NCI-H2081 (cell line): ENCODE data around the gene CEP63.

Experiments used
- DNase-seq, 2 experiments: peaks; one replicate each; lab custom pipeline; 2025; lab: John Stamatoyannopoulos, UW

Gene CEP63

DNA sequence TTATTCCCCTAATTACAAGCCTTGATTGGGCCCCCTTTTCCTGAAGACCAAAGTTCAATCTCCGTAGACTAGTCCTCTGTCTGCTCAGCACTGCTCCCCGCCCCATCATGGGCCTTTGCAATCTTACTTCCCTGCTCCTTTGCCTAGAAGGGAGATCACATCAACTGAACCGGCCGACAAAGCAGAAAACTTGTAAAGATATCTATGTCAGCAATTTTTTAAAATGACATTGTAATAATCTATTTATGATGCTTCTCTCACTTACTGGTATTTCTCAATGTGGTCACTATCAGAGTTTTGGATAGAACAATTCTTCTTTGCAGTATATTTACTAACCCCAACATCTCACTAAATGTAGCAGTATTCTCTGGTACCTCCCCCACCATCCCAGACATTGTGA, 17.3 kb upstream of the CEP63 start:
- no peak for DNase-seq

DNA sequence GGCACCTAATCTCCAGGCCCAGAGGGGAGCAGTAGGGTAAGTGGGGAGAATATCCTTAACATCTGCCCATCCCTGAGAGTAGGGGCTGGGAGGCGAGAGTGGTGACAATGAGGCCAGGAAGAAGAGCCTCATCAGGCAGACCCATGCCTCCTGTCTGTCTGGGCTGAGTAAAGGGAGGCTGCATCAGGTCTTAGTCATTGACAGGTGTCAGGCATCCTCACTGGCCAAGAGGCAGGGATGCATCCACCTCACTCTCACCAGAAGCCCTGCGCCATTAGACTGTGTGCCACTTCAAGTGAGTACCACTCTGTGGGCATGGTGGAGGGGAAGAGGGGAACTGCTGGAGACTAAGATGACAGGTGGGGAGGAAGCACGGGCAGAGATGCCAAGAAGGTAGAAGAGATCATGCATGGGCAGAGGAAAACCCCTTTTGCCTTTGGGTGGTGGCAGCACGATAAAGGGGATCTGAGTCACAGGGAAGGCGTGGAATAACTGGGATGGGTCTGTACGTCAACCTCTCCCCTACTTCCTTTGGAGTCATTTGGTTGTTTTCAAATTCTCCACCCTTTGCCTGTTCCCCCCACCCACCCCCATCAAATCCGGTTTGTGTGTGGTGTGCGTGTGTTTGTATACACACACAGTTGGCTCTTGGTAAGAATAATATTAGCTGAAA, 14.2 kb upstream of the CEP63 start:
- no peak for DNase-seq

DNA sequence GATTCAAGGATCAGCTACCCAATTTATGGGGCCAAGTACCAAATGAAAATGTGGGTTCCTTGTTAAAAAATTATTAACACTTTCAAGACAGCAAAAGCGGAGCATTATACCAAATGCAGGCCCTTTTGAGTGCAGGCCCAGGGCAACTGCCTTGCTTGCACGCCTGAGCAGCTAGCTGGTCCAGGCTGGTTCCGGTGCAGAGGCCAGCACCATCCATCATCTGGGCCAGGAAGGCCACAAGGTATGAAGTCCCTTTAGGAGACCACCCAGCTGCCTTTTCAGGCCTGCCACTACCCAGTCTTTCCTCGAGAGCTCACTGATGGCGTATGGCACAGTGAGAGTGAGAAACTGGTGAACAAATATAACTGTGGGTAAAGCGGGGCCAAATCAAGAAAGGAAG, 13.0 kb upstream of the CEP63 start:
- DNase-seq, result no peak

DNA sequence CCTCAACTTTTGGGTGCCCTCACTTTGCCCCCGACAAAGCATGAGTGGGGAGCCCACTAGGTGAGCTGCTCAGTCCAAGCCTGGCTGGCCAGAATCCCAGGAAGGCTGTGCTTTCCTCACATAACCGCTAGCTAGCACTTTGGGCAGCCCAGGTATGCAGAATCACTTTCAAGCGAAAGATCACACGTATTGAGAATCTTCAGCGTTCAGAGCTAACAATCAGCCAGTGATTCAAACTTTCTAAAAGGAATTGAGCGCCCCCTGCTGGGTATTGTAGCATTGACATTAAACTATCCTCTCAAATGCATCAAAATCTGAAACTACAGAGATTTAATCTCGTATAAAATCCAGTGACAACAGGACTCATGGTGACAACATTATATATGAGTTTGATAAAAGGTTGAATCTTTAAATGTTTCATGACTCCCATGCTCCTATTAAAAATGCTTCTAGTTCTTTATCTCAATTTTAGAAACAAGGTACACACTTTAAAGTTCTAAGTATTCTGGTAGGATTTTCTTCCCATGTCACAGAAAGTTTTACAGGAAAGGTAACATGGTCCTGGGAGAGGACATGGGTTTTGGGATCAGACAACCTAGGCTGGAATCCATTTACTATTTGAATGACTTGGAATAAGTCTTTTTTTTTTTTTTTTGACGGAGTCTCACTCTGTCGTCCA, 11.8 kb upstream of the CEP63 start:
- DNase-seq, result peak; percentile 78 to 85

DNA sequence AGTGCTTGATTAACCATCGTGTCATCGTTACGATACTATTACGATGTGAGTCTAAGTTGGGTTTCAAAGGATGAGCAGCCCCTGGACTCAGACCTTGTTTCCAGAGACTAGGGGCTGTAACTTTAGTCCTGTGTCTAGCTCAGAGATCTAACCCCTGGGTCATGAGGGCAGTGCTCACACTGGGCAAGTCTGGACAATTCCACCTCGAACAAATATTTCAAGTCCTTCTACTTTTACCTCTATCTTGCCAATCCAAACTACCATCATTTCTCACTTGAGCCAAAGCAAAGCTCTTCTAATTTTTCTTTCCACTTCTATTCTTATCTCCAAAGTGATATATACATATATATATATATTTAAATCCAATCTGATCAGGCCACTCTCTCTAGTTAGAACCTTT, 10.9 kb upstream of the CEP63 start:
- no peak for DNase-seq

DNA sequence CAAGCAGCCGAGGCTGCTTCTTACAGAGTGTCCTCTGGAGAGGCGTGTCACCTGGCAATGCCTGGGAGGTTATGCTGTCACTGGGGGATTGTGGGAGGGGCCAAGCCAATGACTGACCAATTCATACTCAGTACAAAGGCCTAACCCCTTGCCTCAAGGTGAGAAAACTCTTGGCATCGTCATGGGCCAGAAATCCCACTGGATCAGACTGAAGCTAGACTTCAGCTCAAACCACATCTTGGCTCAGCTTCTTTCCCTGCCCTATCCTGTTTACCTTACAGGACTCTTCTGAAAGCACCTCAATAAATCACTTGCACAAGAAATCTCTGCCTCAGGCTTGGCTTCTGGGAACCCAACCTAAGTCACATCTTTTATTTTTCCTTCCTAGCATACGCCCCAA, 9.6 kb upstream of the CEP63 start:
- no peak for DNase-seq

DNA sequence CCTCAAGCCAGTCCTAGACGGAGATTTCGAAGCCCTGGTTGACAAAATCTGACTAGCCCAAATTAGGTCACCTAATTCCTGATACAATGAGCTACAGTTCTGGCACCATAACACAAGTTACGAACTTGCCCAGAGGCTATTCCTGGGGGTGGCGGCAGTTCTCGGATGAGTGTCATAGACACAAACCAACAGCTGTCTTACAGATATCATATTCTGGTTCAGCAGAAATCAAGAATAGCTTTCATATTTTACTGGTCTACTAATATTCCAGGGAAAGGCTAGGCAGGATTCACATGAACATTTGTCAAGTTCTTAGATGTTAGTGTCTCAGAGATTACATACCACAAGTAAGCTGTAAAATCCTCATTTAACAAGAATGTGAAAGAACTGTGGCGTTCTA, 8.9 kb upstream of the CEP63 start:
- no peak for DNase-seq

DNA sequence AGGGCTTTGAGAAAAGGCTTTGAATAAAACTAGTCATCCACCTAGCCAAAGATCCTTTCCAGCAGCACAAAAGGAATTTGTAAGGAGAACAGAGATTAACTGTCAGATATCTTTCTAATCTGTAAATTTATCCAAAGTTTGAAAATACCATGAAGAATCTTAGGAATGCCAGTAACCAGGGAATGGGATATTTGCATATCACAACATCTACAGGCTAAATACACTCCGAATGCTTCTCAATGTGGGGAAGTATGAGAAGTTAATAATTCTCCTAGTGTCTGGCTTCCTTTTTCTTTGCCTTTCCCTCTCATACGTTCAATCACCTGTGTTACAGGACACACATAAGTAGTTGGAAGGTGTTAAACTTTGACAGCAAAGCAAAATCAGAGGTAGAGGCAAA, 7.9 kb upstream of the CEP63 start:
- DNase-seq, result no peak

DNA sequence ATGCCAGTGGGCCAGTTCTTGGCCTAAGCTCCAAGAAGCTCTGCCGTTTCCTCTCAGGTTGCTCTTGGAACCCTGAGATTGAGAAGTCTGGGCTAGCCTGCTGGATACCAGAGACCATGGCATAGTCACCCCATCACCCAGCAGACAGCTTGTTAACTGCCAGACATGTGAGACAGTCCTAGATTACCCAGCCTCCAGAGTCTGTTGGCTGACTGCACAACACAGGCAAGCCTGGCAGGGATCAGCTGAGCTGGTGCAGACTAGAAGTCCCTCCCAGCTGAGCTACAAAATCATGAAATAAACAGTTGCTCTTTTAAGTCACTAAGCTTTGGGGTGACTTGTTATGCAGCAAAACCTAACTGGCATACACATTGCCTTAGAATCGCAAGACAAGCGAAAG, 5.3 kb upstream of the CEP63 start:
- no peak for DNase-seq

DNA sequence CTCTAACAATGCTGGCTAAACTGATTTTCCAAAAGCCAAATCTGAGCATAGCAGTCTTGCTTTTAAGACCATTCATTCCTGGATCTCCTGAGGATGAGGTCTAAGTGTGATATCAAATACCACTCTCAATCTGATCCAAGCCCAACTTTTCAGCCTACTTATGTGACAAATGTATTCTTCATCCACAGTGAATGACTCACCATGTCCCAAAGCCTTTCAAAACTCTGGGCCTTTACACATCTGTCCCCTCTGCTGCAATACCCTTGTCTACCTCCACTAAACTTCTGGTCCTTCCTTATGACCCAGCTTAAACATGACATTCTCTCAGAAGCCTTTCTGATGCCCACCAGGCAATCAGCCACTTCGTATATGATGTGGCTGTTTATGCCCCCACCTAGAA, 4.7 kb upstream of the CEP63 start:
- no peak for DNase-seq

DNA sequence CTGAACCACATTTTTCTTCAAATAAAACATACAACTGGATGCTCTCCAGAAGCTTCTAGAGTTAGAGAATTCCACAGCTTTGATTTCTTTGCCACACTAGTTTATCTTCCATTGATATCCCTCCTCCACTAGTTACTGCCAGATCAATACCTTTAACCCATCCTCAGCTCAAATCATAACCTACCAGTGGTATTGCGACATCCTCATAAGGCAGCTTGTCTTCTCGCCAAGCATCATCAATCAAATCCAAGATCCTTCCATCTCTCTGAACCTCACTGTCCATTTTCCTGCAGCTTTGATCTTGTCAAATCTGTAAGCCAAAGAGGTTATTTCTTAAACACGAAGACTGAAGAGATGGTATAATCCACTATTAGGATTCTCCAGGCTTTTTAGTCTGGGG, 3.2 kb upstream of the CEP63 start:
- no peak for DNase-seq

DNA sequence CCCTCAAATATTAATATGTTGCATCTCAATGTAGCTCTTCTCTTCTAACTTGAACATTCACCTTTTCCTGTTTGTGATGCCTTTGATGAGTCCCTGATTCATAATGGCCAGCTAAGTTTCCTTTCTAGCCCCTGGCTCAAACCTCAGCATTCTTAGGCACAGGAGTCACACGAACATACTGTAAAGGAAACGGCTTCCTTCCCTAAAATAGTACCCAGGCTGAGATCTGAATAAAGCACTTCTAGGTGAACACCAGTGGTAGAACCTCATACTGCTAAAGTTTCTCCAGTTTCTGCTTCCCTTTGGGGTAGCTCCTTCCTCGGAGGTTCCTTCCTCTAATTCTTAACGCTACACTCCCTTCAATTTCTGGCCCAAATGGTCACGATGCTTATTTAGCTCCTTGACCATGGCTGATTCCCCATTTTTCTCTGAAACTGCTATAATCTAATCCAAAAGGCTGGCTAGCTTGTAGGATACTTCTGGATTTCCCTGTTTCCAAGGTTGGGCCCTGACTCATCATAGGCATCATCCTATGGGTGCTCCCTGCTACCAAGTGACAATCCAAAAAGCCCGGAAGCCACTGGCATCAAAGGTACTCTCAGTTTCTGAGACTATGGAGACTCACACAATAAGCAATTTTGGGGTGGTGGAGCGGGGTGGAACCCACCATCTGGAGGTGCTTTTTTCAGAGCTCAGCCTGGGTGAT, 2.5 kb upstream of the CEP63 start:
- DNase-seq, result no peak

DNA sequence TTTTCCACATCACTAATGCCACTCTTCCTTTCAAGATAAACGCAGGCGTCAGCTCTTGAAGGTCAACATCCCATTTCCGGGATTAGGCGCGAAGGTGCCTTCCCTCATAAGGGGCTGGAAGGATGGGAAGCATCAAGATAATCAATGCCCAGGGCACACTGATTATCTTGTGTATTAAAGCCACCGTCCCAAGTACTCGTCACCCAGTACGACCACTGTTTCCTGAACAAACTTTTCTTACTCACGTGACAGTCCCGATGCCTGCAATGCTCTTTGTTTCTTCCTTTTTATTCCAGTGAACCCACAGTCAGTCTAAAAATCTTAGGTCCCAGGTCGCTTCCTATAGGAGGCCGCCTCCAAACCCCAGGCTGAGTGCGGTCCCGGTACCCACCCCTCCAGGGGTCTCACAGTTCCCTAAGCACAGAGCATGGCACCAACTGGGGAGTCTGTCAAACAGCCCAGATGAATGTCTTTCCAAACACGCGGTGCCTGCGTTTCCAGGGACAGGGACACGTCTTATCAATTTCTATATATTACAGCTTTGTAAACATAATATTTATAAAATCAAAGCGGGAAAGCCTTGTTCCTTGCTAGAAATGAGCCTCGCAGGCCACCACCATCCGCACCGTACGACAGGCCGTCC, 661 bp upstream of the CEP63 start:
- peak; percentile 42 to 68 for DNase-seq

DNA sequence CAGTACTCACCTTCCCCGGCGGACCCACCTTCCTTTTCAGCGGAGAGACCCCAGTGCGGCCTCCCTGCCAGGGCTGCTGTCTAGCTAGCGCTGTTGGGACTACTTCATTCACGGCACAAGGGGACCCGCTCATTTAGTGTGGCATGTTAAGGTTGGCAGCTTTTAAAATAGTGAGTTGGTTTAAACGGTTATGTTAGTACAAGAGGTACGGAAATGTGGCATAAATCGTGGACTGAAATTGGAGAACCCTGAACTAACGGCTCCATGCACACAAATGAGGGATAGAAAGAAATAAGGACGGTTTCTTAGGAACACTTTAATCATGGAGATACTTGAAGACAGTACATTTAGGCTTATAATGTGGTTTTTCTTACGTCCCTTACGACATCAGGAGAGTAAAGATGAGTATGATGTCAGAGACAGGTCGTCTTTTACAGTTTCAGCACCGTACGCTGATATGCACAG, 752 bp downstream of the CEP63 start:
- DNase-seq, result peak; percentile 54 to 69

DNA sequence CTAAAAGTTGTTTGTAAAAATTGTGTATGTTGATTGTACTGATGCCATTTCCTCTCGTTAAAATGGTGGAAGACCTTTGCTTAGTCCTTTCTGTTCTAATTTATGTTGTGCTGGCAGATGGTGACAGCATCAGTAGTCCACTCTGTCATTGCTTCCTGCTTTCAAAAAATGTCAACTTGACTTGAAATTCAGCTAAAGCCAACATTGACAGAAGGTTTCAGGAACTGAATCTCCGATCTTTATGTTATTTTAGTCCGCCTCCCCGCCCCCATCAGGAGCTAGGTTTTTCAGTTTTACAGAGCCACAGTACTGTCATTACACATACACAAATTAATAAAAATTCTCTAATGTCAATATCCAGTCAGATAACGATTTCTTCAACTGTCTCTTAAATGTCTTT, 1.5 kb downstream of the CEP63 start:
- peak in 1 of 2 experiments; percentile 52 for DNase-seq

DNA sequence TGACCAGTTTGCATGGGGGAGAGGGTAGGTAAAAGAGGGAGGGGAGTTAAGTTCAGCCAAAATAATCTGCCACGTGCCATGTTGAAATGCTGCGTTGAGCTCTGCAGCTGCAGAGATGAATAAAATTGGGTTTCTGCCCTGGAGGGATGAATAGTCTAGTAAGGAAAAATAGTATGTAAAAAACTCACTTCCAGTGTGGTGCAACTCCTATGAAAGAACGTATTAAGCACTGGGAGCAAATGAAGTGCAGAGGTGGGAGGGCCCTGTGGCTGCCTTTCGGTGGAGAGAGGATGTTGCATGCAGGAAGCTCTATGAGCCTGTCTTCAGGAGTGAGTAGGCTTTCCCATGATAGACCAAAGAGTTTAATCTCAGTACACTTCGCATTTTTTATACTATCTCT, 8.6 kb downstream of the CEP63 start:
- no peak for DNase-seq

DNA sequence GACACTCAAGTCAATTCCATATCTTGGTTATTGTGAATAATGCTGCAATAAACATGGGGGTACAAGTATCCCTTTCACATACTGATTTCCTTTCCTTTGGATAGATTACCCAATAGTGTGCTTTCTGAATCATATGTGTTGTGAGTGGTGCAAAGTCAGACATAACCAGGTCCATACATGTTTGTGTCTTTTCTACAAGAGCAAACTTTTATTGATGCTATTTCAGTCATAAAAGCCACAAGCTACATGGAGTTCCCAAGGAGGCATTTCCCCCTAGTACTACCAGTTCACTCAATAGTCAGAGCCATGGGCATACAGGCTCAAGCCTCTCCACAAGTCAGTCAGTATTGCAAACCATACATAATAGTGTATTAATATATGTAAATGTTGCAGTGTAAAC, 10.1 kb downstream of the CEP63 start:
- no peak for DNase-seq

DNA sequence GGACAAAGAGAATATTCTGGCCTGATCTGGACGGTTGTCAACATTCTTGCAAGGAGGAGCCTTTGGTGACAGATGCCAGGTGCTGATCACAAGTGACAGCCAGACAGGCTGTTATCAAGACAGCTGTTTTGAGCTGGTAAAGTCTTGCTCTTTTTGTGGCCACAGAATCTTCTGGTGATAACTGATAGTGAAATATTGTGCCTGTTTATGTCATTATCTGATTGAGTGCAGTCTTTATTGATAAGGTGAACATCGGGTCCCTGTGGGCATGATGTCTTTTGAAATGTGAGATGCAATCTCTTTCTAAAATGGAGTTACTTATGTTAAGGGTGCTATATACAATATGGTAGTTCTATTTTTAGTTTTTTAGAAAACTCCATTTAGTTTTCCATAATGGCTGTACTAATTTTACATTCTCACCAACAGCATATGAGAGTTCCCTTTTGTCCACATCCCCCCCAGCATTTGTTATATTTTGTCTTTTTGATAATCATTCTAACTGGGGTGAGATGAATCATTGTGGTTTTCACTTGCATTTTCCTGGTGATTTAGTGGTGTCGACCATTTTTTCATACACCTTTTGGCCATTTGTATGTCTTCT, 10.7 kb downstream of the CEP63 start:
- DNase-seq, result no peak

DNA sequence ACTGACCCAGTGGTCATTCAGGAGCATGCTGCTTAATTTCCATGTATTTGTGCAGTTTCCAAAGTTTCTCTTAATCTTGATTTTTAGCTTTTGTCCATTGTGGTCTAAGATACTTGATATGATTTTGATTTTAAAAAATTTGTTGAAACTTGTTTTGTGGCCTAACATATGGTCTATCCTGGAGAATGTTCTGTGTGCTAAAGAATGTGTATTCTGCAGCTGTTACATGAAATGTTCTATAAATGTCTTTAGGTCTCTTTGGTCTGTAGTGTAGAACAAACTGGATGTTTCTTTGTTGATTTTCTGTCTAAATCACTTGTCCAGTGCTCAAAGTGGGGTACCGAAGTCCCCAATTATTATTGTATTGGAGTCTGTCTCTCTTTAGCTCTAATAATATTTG, 17.4 kb downstream of the CEP63 start:
- no peak for DNase-seq

DNA sequence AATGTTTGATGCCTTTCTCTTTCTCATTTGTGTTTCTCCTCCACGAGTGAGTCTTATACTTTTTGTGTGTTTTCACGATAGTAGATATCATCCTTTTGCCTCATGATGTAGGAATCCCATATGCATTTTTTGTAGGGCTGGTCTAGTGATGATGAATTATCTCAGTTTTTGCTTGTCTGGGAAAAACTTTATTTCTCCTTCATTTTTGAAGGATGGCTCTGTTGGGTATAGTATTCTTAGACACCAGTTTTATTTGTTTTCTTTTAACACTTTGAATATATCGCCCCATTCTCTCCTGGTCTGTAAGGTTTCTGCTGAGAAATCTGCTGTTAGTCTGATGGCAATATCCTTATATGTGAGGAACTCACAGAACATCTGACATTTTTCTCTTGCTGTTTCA, 18.3 kb downstream of the CEP63 start:
- no peak for DNase-seq

DNA sequence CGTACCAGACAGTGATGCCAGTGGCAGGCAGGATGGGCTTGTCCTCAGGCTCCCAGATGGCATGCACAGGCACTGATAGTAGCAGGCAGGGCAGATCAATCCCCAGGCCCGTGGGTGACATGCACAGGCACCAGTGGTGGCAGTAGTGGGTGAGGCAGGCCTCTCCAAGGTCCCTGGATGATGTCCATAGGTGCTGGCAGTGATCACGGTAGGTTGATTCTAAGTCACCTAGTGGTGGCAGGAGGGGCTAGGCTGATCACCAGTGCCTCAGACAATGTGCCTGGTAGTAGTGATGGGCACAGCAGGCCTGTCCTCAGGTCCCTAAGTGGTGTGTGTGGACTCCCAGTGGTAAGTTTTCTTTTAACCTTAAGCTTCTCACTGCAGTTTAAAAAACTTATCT, 19.6 kb downstream of the CEP63 start:
- no peak for DNase-seq

DNA sequence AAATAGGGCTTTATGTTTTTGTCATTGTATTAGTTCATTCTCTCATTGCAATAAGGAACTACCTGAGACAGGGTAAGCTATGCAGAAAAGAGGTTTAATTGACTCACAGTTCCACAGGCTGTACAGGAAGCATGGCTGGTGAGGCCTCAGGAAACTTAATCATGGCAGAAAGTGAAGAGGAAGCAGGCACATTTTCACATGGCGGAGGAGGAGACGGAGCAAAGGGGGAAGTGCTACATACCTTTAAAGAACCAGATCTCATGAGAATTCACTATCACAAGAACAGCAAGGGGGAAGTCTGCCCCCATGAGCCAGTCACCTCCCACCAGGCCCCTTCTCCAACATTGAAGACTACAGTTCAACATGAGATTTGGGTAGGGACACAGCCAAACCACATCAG, 25.6 kb downstream of the CEP63 start:
- no peak for DNase-seq
